Gastroesophageal sphincter (tissue), 4 donors: ENCODE results near the gene ATF3. TPM values are rescaled to one million over a fixed set of nuclear protein-coding genes. Genes with fewer than 3 reads are reported as not detected.

Experiments used
- ATAC-seq: fragments of 150-250 bp; one replicate; pipeline ENCODE4 v1.9.1; 2016; ENCODE audit warnings: mild to moderate bottlenecking, moderate library complexity
- H3K27ac ChIP-seq, 4 donors: fragments of 200-600 bp; sonication (generic) in 3 of 4; 1 replicate in 3 of 4; 2 replicates in 1 of 4; pipeline ENCODE4 v1.5.1; 2016 to 2019
- H3K27me3 ChIP-seq: fragments of 200-600 bp; sonication (generic); one replicate; pipeline ENCODE4 v1.5.1; 2019
- H3K36me3 ChIP-seq, 2 donors: fragments of 200-600 bp; sonication (generic); one replicate each; pipeline ENCODE4 v1.5.1; 2019; ENCODE audit warnings: control low read depth in 1 of 2
- H3K4me1 ChIP-seq, 3 donors: fragments of 200-600 bp; sonication (generic); 1 replicate in 2 of 3; 2 replicates in 1 of 3; pipeline ENCODE4 v1.5.1; 2016 to 2019; ENCODE audit warnings: control low read depth in 2 of 3
- H3K4me3 ChIP-seq, 2 donors: fragments of 200-600 bp; sonication (generic); one replicate each; pipeline ENCODE4 v1.5.1; 2019; ENCODE audit warnings: mild to moderate bottlenecking in 1 of 2, moderate library complexity in 1 of 2
- H3K9me3 ChIP-seq, 3 donors: fragments of 200-600 bp; sonication (generic); one replicate each; pipeline ENCODE4 v1.5.1; 2017 to 2019; ENCODE audit warnings: control low read depth in 2 of 3
- EP300 ChIP-seq: sonication (generic); formaldehyde crosslinking; IDR thresholded peaks from one replicate; pipeline ENCODE4 v1.6.1; 2017; ENCODE audit warnings: antibody characterized with exemption, mild to moderate bottlenecking
- POLR2A ChIP-seq, 2 donors: fragments of 450-650 bp; IDR thresholded peaks; one replicate each; pipeline ENCODE4 v1.6.1; 2017; ENCODE audit warnings: antibody characterized with exemption in 2 of 2, mild to moderate bottlenecking in 2 of 2, moderate library complexity in 1 of 2
- POLR2AphosphoS5 ChIP-seq: sonication (generic); formaldehyde crosslinking; IDR thresholded peaks from one replicate; pipeline ENCODE4 v1.6.1; 2017; ENCODE audit warnings: antibody characterized with exemption
- WGBS, 2 donors: methylation state at CpG; one replicate each; pipeline ENCODE4 v1.1.5; 2018; ENCODE audit warnings: low coverage in 1 of 2; 5-methylcytosine and 5-hydroxymethylcytosine counted together
- total RNA-seq, 4 donors: library from RNA; depleted of rRNA; stranded (reverse); fragments of >200 nt; gene quantifications; one replicate each; pipeline ENCODE4 v1.1.0, GENCODE V29; 2016
- TF ChIP-seq, protein P1 (sequence below), 4 experiments: fragments of 200-600 bp in 2 of 4; fragments of 450-650 bp in 2 of 4; sonication (generic) in 1 of 4; IDR thresholded peaks; one replicate each; pipeline ENCODE4 v1.5.1; 2017 to 2019; ENCODE audit warnings: antibody characterized with exemption in 4 of 4, mild to moderate bottlenecking in 2 of 4, moderate library complexity in 2 of 4

The ATF3 gene
- total RNA-seq, 4 donors from 2014 or later: 4.0 to 17.2 (median 9.4) TPM

DNA sequence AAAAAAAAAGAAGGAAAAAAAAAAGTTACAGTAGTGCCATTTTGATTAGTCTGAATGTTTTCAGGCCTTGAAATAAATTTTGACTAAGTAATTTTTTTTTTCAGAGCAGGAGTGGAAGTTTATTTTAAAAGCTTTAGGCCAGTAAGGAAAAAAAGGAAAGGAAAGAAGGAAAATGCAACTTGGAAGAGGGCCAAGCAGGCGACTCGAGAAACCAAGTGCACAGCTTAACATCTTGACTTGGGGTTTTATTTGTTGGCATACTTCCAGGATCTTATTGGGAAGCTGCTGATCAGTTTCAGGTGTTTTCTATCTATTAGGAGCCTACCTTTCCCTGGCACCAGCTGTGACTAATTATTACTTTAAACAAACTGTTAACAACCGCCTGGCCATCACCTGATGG, 41.7 kb downstream of the ATF3 start:
- H3K27ac ChIP-seq: no peak overlapping the region
- ATAC-seq: no peak
- 39 to 42% methylated on average over 3 of the region's 3 CpGs for WGBS, 2 donors
- no peaks in the 10 kb centered on the region for H3K27me3 ChIP-seq
- no peak for TF ChIP-seq POLR2A (IDR thresholded peaks at IDR 0.05)
- no peak for TF ChIP-seq EP300
- TF ChIP-seq, protein P1, sequence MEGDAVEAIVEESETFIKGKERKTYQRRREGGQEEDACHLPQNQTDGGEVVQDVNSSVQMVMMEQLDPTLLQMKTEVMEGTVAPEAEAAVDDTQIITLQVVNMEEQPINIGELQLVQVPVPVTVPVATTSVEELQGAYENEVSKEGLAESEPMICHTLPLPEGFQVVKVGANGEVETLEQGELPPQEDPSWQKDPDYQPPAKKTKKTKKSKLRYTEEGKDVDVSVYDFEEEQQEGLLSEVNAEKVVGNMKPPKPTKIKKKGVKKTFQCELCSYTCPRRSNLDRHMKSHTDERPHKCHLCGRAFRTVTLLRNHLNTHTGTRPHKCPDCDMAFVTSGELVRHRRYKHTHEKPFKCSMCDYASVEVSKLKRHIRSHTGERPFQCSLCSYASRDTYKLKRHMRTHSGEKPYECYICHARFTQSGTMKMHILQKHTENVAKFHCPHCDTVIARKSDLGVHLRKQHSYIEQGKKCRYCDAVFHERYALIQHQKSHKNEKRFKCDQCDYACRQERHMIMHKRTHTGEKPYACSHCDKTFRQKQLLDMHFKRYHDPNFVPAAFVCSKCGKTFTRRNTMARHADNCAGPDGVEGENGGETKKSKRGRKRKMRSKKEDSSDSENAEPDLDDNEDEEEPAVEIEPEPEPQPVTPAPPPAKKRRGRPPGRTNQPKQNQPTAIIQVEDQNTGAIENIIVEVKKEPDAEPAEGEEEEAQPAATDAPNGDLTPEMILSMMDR (IDR thresholded peaks at IDR 0.05): no peak
- no peaks in the 10 kb centered on the region for H3K36me3 ChIP-seq
- no peak overlapping the region for H3K4me3 ChIP-seq
- no peaks in the 10 kb centered on the region for H3K9me3 ChIP-seq
- no peaks in the 10 kb centered on the region for H3K4me1 ChIP-seq

DNA sequence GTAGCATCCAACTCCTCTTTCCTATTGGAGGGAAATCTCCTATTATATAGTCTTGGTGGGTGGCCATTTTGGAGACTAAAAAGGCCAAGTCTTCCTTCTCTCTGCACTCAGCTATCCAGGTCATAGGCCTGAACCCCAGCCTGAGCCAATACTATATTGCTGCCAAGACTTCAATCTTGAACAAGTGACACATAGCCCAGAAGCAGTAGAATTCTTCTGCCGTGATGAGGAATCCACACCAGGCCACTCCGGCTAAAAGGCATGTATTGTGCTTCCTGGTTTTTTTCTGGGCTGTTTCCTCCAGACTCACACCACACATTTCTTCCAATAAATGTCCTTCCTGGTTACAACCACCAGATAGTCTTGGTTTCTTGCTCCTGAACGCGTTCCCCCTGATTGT, 43.0 kb downstream of the ATF3 start:
- Histone ChIP-seq H3K27ac (no peak overlapping the region), H3K4me3 (no peak overlapping the region), H3K27me3 (no peaks in the 10 kb centered on the region), H3K9me3 (no peaks in the 10 kb centered on the region), H3K4me1 (no peaks in the 10 kb centered on the region), H3K36me3 (no peaks in the 10 kb centered on the region)
- TF ChIP-seq POLR2AphosphoS5 (no peak), EP300 (no peak)
- WGBS, 2 donors: 53 to 76% methylated on average over 2 to 4 of the region's 4 CpGs
- no peak for ATAC-seq

DNA sequence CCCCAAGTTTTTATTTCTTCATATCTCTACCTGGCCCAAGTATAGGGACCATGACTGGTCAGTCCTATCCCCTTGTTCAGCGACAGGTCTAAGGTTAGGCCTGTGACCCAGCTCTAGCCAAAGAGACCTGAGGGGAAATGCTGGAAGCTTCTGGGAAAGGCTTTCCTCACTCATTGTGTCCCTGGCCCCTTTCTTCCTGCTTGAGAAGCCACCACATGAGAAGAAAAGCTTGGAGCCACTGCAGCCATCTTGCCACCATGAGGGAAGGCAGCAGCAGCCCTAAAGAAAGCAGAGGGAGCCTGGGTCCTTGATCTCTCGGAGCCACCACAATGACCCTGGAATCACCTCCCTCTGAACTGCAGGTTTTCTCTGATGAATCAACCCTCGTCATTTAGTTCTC, 43.4 kb downstream of the ATF3 start:
- Histone ChIP-seq H3K27ac (no peak overlapping the region), H3K9me3 (no peaks in the 10 kb centered on the region), H3K36me3 (no peaks in the 10 kb centered on the region), H3K4me3 (no peak overlapping the region), H3K27me3 (no peaks in the 10 kb centered on the region), H3K4me1 (no peaks in the 10 kb centered on the region)
- 81 to 100% methylated on average over 3 of the region's 3 CpGs for WGBS, 2 donors
- TF ChIP-seq, protein P1 (IDR thresholded peaks at IDR 0.05): no peak
- TF ChIP-seq POLR2A (IDR thresholded peaks at IDR 0.05) (no peak), POLR2AphosphoS5 (no peak), EP300 (no peak)
- ATAC-seq: no peak

DNA sequence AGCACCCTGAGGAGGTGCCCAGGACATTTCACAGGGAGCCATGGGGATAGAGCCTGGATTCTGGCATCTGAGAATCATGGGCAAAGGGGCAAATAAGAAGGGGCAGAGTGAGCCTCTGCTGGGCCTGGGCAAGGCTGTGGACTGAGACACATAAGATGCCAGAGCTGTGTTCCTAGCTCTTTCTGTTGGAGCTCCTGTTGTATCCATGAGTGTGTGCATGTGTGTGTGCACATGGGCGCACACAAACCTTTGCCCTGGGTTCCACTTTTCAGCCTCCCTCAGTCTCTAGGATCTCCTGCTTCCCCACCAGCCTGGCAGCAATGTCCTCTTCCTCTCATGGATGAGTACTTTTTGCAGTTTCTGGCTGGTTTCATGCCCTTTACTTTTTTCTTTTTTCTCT, 44.0 kb downstream of the ATF3 start:
- TF ChIP-seq POLR2A (IDR thresholded peaks at IDR 0.05) (no peak), POLR2AphosphoS5 (no peak), EP300 (no peak)
- TF ChIP-seq, protein P1 (IDR thresholded peaks at IDR 0.05): no peak
- no peaks in the 10 kb centered on the region for H3K9me3 ChIP-seq
- 100% methylated on average over 1 of the region's 1 CpG for WGBS, 2 donors

DNA sequence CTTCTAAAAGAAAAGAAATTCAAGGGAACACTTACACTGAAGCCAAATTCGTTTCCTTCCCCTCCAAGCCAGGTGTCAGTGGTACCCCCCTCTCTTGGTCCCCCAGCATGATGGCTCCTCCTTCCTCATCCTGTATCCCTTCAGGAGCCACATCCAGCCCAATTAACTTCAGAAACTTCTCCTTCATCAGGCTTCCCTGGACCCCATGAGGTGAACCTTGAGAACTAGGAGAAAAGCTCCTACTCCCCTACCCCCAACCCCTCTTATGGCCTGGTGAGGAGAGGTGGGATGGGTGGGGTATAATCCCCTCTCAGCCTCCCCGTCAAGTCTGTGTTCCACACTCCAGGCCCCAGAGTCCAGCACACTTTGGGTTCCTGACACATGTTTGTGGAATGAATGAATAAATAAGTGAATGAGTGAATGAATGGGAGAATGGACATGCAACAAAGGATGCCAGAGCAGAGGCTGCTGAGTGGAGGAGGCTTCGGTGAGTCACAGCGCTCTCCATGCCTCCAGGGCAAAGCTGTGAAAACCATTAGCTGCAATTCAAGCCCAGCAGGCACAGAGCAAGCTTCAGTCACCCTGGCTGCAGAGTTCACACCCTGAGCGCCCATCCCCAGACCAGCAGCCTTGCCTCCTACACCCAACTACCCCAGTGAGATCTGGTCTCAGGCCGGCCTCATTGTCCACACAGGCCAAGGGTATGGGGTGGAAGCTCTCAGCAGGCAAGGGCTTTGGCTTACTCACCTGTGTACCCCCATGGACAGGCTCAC, 47.3 kb downstream of the ATF3 start:
- Histone ChIP-seq H3K36me3 (no peaks in the 10 kb centered on the region), H3K27me3 (peaks cover 3% of the 10 kb centered on the region), H3K27ac (no peak overlapping the region), H3K4me1 (no peaks in the 10 kb centered on the region), H3K9me3 (no peaks in the 10 kb centered on the region), H3K4me3 (no peak overlapping the region)
- WGBS, 2 donors: 0 to 100% methylated on average over 1 of the region's 6 CpGs
- TF ChIP-seq POLR2A (IDR thresholded peaks at IDR 0.05): no peak
- TF ChIP-seq, protein P1 (IDR thresholded peaks at IDR 0.05): no peak
- ATAC-seq: no peak

More for the DNA sequence above, 44.0 kb downstream of the ATF3 start:
- no peak for ATAC-seq
- Histone ChIP-seq H3K4me3 (no peak overlapping the region), H3K27me3 (peaks cover 3% of the 10 kb centered on the region), H3K36me3 (no peaks in the 10 kb centered on the region), H3K27ac (no peak overlapping the region), H3K4me1 (no peaks in the 10 kb centered on the region)
